Skeletal muscle tissue (tissue), 4 donors: ENCODE data around the gene LINC00237. TPM values are rescaled to one million over a fixed set of nuclear protein-coding genes. Genes with fewer than 3 reads are reported as not detected.

Experiments used
- H3K27ac ChIP-seq: one replicate; pipeline ENCODE4 v1.7.0; 2013; ENCODE audit warnings: mild to moderate bottlenecking, low read depth, low read length, inconsistent platforms
- H3K27me3 ChIP-seq, 3 donors: one replicate each; pipeline ENCODE4 v1.7.0; 2013; ENCODE audit warnings: low read length in 3 of 3; ENCODE audit not compliant: control insufficient read depth in 3 of 3, insufficient read depth in 3 of 3
- H3K36me3 ChIP-seq, 3 donors: one replicate each; pipeline ENCODE4 v1.7.0; 2013; ENCODE audit warnings: low read length in 3 of 3; ENCODE audit not compliant: control insufficient read depth in 3 of 3, insufficient read depth in 3 of 3
- H3K4me1 ChIP-seq, 3 donors: one replicate each; pipeline ENCODE4 v1.7.0; 2013; ENCODE audit warnings: low read length in 3 of 3, mild to moderate bottlenecking in 3 of 3; ENCODE audit not compliant: control insufficient read depth in 3 of 3, insufficient read depth in 3 of 3
- H3K4me3 ChIP-seq, 3 donors: one replicate each; pipeline ENCODE4 v1.7.0; 2013; ENCODE audit warnings: low read length in 3 of 3
- H3K9ac ChIP-seq, 3 donors: one replicate each; pipeline ENCODE4 v1.7.0; 2013; ENCODE audit warnings: low read length in 3 of 3, mild to moderate bottlenecking in 3 of 3, moderate library complexity in 2 of 3, low read depth in 1 of 3
- H3K9me3 ChIP-seq, 3 donors: one replicate each; pipeline ENCODE4 v1.7.0; 2013; ENCODE audit warnings: low read length in 3 of 3; ENCODE audit not compliant: control insufficient read depth in 3 of 3
- total RNA-seq: library from RNA; depleted of rRNA; stranded (reverse); fragments of >200 nt; gene quantifications from one replicate; pipeline ENCODE4 v1.2.3, GENCODE V29; 2014
- donor health status: Osteomylitis.

LINC00237 gene
- 0.52 TPM for total RNA-seq

DNA sequence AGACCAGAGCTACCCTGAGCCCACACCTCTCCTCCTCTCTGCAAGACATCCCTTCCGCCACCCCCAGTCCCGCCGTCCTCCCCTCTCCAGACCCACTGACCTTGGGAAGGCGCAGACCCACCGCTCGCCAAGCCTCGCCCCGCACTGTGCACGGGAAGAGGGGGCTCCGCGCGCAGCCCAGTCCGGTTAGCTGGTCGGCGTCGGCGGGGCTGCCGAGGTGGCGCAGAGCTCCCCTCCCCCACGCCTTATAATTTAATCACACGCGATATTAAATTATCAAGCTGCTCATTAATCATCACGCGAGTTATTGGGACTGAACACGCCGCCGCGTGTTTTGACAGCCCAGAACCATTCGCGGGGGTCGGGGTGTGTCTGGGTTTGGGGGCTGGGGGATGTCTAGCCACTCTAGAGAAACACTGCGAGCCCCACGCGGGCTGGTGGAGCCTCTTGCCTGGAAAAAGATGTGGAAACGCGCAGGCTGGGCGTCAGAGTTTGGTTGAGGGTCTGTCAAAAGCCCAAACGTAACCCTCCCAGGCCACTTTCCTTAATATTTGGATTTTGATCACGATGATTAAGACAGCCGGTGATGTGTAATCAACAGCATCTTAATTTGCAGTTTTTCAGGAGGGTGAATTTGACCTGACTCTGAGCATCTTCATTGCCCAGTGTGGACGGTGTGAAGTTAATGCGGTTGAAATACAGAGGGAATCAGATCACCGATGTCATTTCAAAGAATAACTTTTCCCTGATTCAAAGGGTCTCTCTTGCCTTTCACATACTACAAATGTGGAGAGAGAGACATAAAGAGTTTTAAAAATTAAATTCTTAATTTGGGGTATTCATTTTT, at the start of gene LINC00237:
TSS of gene LINC00237 (minus strand) at position 188 of the 847 bp plus-strand sequence.
- peaks cover 5 to 19% (median 17%) of the 10 kb centered on the region in 3 donors for H3K4me1 ChIP-seq
- no peaks in the 10 kb centered on the region for H3K36me3 ChIP-seq
- peak within 1 kb of the TSS in 2 of 3 donors; percentile 26 to 49 for H3K4me3 ChIP-seq
- no peak within 1 kb of the TSS for H3K27ac ChIP-seq
- peak within 1 kb of the TSS in 1 of 3 donors; percentile 25 for H3K9ac ChIP-seq
- H3K9me3 ChIP-seq, result no peaks in the 10 kb centered on the region
- H3K27me3 ChIP-seq, result peaks cover 55 to 68% (median 62%) of the 10 kb centered on the region in 3 donors

DNA sequence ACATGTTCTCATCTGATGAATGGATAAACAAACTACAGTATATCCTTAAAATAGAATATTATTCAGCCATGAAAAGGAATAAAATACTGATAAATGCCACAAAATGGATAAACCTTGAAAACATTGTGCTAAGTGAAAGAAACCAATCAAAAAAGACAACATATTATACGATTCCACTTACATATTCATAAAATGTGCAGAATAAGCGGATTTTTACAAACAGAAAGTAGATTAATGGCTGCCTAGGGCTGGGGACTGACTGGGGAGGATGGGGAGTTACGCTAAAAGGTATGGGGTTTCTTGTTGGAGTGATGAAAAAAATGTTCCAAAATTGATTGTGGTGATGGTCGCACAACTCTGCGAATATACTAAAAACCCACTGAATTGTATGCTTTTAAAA, 49.1 kb upstream of the LINC00237 start:
- no peaks in the 10 kb centered on the region for H3K9me3 ChIP-seq
- H3K27ac ChIP-seq, result no peak overlapping the region
- H3K4me1 ChIP-seq, result peaks cover 0 to 3% (median 0%) of the 10 kb centered on the region in 3 donors
- no peak overlapping the region for H3K4me3 ChIP-seq
- H3K27me3 ChIP-seq, result no peaks in the 10 kb centered on the region
- H3K9ac ChIP-seq, result no peak overlapping the region
- peaks cover 0 to 5% (median 4%) of the 10 kb centered on the region in 3 donors for H3K36me3 ChIP-seq

DNA sequence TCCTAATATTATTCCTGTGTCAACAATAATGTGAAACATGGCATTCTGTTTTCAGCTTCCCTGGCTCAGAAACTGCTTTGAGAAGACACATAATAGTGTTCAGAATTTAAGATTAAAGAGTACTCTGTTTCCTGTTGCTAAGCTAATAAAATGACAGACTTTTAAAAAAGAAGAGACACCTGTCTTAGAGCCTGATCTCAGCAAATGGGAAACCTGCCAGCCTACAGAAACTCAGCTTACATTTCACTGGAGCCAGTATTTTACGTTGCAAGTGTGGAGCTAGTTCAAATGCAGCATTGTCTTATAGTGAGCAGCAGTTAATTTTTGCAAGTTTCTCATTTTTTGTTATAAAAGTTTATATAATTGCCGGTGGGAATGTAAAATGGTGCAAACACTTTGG, 48.5 kb upstream of the LINC00237 start:
- H3K9ac ChIP-seq, result no peak overlapping the region
- H3K27ac ChIP-seq, result no peak overlapping the region
- no peaks in the 10 kb centered on the region for H3K27me3 ChIP-seq
- H3K4me1 ChIP-seq, result peaks cover 0 to 3% (median 0%) of the 10 kb centered on the region in 3 donors
- no peaks in the 10 kb centered on the region for H3K9me3 ChIP-seq
- no peak overlapping the region for H3K4me3 ChIP-seq
- peaks cover 0 to 4% (median 0%) of the 10 kb centered on the region in 3 donors for H3K36me3 ChIP-seq

DNA sequence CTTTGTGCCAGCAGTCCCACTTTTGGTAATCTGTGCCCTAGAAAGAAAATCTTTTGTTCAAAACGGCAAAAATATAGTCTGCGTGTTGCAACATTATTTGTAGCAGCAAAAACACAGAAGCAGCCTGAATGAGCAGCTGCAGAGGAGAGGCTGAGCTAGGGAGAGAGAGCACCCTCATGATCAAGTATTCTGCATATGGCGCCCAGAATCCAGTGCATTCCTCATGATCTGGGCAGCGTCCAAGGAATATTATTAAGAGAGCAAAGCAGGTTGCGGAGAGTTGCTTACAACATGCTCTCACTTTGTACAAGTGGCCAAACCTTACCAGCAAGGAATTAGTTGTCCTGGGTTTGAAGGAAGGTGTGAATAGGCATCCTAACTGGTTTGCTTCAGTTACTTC, 45.6 kb upstream of the LINC00237 start:
- Histone ChIP-seq H3K9ac (no peak overlapping the region), H3K27me3 (no peaks in the 10 kb centered on the region), H3K4me3 (no peak overlapping the region), H3K9me3 (no peaks in the 10 kb centered on the region), H3K4me1 (peaks cover 0 to 3% (median 0%) of the 10 kb centered on the region in 3 donors), H3K36me3 (peaks cover 0 to 9% (median 9%) of the 10 kb centered on the region in 3 donors), H3K27ac (no peak overlapping the region)

DNA sequence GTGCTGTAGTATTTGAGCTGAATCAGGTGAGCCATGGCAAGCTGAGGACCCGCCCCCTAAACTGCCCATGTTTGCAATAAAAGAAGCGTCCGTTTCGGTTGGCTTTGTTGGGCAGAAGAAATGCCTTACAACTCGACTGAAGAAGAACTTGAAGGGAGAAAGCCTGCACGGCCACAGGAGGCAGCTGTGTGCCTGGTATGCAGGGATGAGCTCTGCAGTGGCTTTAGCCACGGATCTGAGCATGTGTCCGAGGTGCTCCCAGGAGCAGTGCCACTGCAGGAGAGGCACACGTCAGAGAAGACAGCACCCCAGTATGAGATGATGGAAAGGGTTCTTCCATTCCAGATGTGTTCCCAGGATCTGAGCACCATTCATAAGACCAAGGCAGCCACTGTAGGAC, 43.2 kb upstream of the LINC00237 start:
- H3K9ac ChIP-seq, result no peak overlapping the region
- no peaks in the 10 kb centered on the region for H3K9me3 ChIP-seq
- H3K4me3 ChIP-seq, result no peak overlapping the region
- no peaks in the 10 kb centered on the region for H3K27me3 ChIP-seq
- H3K36me3 ChIP-seq, result peaks cover 0 to 9% (median 9%) of the 10 kb centered on the region in 3 donors
- H3K4me1 ChIP-seq, result peaks cover 0 to 3% (median 0%) of the 10 kb centered on the region in 3 donors
- H3K27ac ChIP-seq, result no peak overlapping the region

DNA sequence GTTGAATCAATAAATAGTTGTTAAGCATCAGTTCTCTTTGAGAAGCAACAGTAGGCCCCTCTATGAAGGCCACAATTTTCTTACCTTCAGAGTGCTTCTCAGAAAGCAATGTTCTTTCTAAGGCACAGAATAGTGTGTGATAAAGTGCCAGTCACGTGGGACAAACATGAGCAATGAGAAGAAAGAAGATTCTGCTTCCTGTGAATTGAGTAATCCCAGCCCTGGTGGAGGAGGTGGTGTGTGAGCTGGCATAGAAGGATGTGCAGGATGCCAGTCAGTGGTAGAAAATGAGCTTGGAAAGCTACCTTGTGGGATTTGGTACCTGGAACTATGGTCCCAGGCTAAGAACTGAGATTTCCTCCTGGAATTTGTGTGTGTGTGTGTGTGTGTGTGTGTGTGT, 41.4 kb upstream of the LINC00237 start:
- Histone ChIP-seq H3K27me3 (no peaks in the 10 kb centered on the region), H3K27ac (no peak overlapping the region), H3K4me1 (peaks cover 0 to 3% (median 0%) of the 10 kb centered on the region in 3 donors), H3K9me3 (no peaks in the 10 kb centered on the region), H3K4me3 (no peak overlapping the region), H3K36me3 (peaks cover 0 to 9% (median 9%) of the 10 kb centered on the region in 3 donors), H3K9ac (no peak overlapping the region)

DNA sequence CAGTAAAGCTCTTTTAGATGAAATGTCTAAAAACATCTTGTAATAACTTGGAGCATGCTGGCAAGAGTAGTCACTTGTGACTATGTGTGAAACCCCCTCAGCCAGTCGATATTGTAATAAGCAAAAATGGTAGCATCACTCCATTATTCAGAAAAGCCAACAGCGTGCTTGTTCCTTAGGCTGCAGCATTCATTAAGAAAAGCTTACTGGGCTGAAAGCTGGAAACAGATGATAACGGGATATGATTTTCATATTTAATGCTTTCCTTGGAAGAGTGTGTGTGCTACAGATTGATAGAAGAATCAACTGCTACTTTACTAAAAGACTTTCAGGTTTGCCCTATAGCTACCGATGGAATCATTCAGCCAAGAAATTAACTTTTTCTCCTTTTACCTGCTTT, 40.1 kb upstream of the LINC00237 start:
- Histone ChIP-seq H3K4me3 (no peak overlapping the region), H3K36me3 (peaks cover 4 to 14% (median 13%) of the 10 kb centered on the region in 3 donors), H3K4me1 (no peaks in the 10 kb centered on the region), H3K9ac (no peak overlapping the region), H3K27me3 (no peaks in the 10 kb centered on the region), H3K9me3 (no peaks in the 10 kb centered on the region), H3K27ac (no peak overlapping the region)

DNA sequence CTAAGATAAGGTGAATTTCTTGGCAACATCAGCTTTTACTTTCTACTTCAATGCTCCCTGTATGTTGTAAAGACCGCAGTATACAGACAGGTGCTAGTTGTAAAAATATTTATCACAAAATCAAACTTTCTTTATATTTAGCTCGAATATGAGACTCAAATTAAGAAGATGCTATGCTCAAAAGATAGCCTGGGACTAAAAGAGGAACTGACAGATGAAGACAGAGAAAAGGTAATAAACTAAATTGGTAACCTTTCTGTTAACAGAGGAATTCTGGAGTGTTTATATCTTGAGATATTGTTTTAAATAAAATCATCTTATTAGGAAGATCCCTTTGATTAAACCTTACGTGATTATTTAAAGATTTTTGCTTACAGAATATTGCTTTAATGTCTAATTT, 39.3 kb upstream of the LINC00237 start:
- H3K27ac ChIP-seq, result no peak overlapping the region
- no peaks in the 10 kb centered on the region for H3K9me3 ChIP-seq
- H3K36me3 ChIP-seq, result peaks cover 4 to 15% (median 13%) of the 10 kb centered on the region in 3 donors
- no peaks in the 10 kb centered on the region for H3K27me3 ChIP-seq
- H3K9ac ChIP-seq, result no peak overlapping the region
- H3K4me1 ChIP-seq, result no peaks in the 10 kb centered on the region
- H3K4me3 ChIP-seq, result no peak overlapping the region

DNA sequence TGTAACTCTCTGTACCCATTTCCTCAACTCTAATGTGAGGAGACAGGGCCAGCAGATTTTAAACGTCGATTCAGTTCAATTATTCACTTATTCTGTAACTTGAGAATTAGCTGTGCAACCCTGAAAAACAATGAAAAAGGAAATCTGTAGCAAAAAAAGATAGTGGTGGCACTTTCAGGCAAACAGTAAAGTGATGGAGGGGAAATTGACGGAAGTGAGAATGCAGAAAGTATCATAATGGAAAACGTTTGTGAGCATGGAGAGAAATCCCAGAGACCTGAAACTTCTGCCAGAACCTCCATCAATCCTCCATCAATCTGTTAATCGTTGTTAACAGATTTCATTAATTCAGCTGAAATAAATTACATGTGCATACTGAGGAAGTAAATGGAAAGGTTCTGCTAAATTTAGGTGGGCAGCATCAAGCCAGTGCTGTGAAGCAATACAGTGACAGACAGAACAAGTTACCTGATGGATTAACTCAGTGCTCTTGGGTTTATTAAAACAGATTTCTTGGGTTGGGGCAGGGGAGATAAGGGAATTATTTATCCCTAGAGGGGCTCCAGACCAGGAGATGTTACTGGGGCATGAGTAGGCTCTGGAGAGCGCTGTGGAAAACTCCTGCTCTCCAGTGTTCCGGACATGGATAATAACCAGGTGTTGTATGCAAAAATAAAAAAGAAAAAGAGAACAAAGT, 37.2 kb upstream of the LINC00237 start:
- Histone ChIP-seq H3K9ac (no peak overlapping the region), H3K27ac (no peak overlapping the region), H3K4me1 (no peaks in the 10 kb centered on the region), H3K4me3 (no peak overlapping the region), H3K9me3 (no peaks in the 10 kb centered on the region), H3K27me3 (no peaks in the 10 kb centered on the region), H3K36me3 (peaks cover 9 to 15% (median 9%) of the 10 kb centered on the region in 3 donors)

DNA sequence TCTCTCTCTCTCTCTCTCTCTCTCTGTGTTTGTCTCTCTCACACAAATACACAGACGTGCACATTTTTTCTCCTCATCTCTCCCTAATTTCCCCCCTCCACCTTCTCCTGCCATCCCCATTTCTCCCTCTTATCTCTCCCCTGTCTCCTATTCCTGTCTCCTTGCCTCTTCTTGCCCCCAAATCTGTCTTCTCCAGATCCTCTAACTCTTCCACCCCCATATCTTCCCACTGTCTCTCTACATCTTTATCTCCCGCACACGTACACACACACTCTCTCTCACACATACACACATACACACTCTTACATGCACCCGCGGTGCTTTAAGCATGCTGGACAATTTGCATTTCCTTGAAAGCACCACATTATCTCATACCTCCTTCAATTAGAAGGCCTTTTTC, 35.7 kb upstream of the LINC00237 start:
- Histone ChIP-seq H3K36me3 (peaks cover 4 to 13% (median 9%) of the 10 kb centered on the region in 3 donors), H3K9me3 (no peaks in the 10 kb centered on the region), H3K9ac (no peak overlapping the region), H3K4me1 (peaks cover 0 to 5% (median 2%) of the 10 kb centered on the region in 3 donors), H3K4me3 (no peak overlapping the region), H3K27ac (no peak overlapping the region), H3K27me3 (no peaks in the 10 kb centered on the region)
